Activated CD8-positive, alpha-beta memory T cell treated with anti-CD3 and anti-CD28 coated beads for 36 hours (primary cell): ENCODE measurements around the gene CKB. TPM values are rescaled to one million over a fixed set of nuclear protein-coding genes. Genes with fewer than 3 reads are reported as not detected.
"Not testable (repeated sequence)": the region's sequence is repeated elsewhere in the genome, so short reads cannot be mapped to it uniquely, and the experiment has no call there.

ENCODE experiments used
- CTCF ChIA-PET: fragments of 350-600 bp; sonication (Branson Sonifier 250); formaldehyde crosslinking; loops from one replicate; lab custom pipeline; 2021; ENCODE audit warnings: antibody characterized with exemption; lab: Charles Lee
- POLR2A ChIA-PET: fragments of 350-600 bp; sonication (Branson Sonifier 250); formaldehyde crosslinking; loops from one replicate; lab custom pipeline; 2021; ENCODE audit warnings: antibody characterized with exemption; lab: Charles Lee
- total RNA-seq, 2 experiments: library from RNA; stranded (reverse); gene quantifications; one replicate each; pipeline ENCODE4 v1.2.3, GENCODE V29; 2021

CKB gene
- total RNA-seq, 2 experiments from 2014 or later = 1.7 to 3.0 TPM

- POLR2A ChIA-PET = interaction anchor here (1.4 kb wide), 1 partner anchor 28 kb away, joined by 3 read pairs; no protein-coding TSS in a partner anchor
Measured at GRCh38 chr14:103531421-103532215, 9.0 kb upstream of the CKB start.

GRCh38 chr14:103530831-103531230 is 8.2 kb upstream of the CKB start:
- ChIA-PET POLR2A (interaction anchor here (1.4 kb wide), 1 partner anchor 28 kb away, joined by 3 read pairs; no protein-coding TSS in a partner anchor), CTCF (interaction anchor here (1.3 to 6.9 kb wide), 3 partner anchors 11 to 31 kb away, joined by 6 to 38 read pairs (median 7); no protein-coding TSS in a partner anchor)

More at GRCh38 chr14:103531421-103532215, 9.0 kb upstream of the CKB start:
- CTCF ChIA-PET = interaction anchor here (0.8 to 6.9 kb wide), 3 partner anchors 12 to 15 kb away, joined by 3 to 38 read pairs (median 3); no protein-coding TSS in a partner anchor

- ChIA-PET POLR2A (interaction anchor here (0.6 to 1.4 kb wide), 2 partner anchors 29 to 210 kb away, joined by 3 read pairs; no protein-coding TSS in a partner anchor), CTCF (interaction anchor here (1.1 to 6.9 kb wide), 5 partner anchors 8 to 31 kb away, joined by 3 to 38 read pairs (median 6); no protein-coding TSS in a partner anchor)
Measured at GRCh38 chr14:103530390-103530789, 7.8 kb upstream of the CKB start.

GRCh38 chr14:103529383-103530365 is 7.0 kb upstream of the CKB start:
- ChIA-PET POLR2A (interaction anchor here (0.6 to 1.4 kb wide), 3 partner anchors 9 to 209 kb away, joined by 3 read pairs; no protein-coding TSS in a partner anchor), CTCF (interaction anchor here (1.1 to 6.9 kb wide), 6 partner anchors 9 to 30 kb away, joined by 3 to 38 read pairs (median 6); no protein-coding TSS in a partner anchor)

GRCh38 chr14:103528587-103529382 is 6.2 kb upstream of the CKB start, which contains the start of gene TRMT61A:
Gene TRMT61A, plus strand, starts transcription at chr14:103529196. Its CDS starts 783 bp downstream, at chr14:103529979.
- POLR2A ChIA-PET = interaction anchor here (1.0 to 1.1 kb wide), 2 partner anchors 8 to 10 kb away, joined by 3 read pairs; no protein-coding TSS in a partner anchor

GRCh38 chr14:103528146-103528586 is 5.5 kb upstream of the CKB start:
- ChIA-PET CTCF (interaction anchor here (2.6 to 6.9 kb wide), 2 partner anchors 8 to 19 kb away, joined by 12 to 38 read pairs; no protein-coding TSS in a partner anchor), POLR2A (interaction anchor here (0.5 to 1.1 kb wide), 3 partner anchors 11 to 319 kb away, joined by 3 to 7 read pairs (median 5); partner anchors contain the start of gene PPP1R13B)

More at GRCh38 chr14:103528587-103529382, 6.2 kb upstream of the CKB start, which contains the start of gene TRMT61A:
- CTCF ChIA-PET = interaction anchor here (1.7 to 6.9 kb wide), 3 partner anchors 9 to 29 kb away, joined by 6 to 38 read pairs (median 12); no protein-coding TSS in a partner anchor

- POLR2A ChIA-PET = interaction anchor here (0.5 to 1.1 kb wide), 3 partner anchors 11 to 320 kb away, joined by 3 to 7 read pairs (median 5); partner anchors contain the start of gene PPP1R13B
Measured at GRCh38 chr14:103527408-103528145, 4.9 kb upstream of the CKB start.

GRCh38 chr14:103526914-103527248 is 4.3 kb upstream of the CKB start:
- POLR2A ChIA-PET = no interaction called here
- CTCF ChIA-PET = interaction anchor here (2.6 kb wide), 1 partner anchor 20 kb away, joined by 12 read pairs; no protein-coding TSS in a partner anchor

More at GRCh38 chr14:103527408-103528145, 4.9 kb upstream of the CKB start:
- CTCF ChIA-PET = interaction anchor here (2.6 to 6.9 kb wide), 2 partner anchors 8 to 20 kb away, joined by 12 to 38 read pairs; no protein-coding TSS in a partner anchor

GRCh38 chr14:103526247-103526913 is 3.8 kb upstream of the CKB start:
- ChIA-PET CTCF (interaction anchor here (2.6 kb wide), 1 partner anchor 21 kb away, joined by 12 read pairs; no protein-coding TSS in a partner anchor), POLR2A (no interaction called here)

GRCh38 chr14:103525430-103526246 is 3.0 kb upstream of the CKB start:
- POLR2A ChIA-PET, CTCF ChIA-PET: not testable (repeated sequence)

- ChIA-PET CTCF (no interaction called here), POLR2A (no interaction called here)
Measured at GRCh38 chr14:103524002-103524935, 1.6 kb upstream of the CKB start.

GRCh38 chr14:103523575-103523954 is 935 bp upstream of the CKB start:
- ChIA-PET CTCF (interaction anchor here (1.3 kb wide), 1 partner anchor 38 kb away, joined by 4 read pairs; no protein-coding TSS in a partner anchor), POLR2A (no interaction called here)

GRCh38 chr14:103521951-103522563 is 573 bp downstream of the CKB start:
- ChIA-PET CTCF (interaction anchor here (1.2 to 1.7 kb wide), 3 partner anchors 12 to 39 kb away, joined by 4 to 5 read pairs (median 4); no protein-coding TSS in a partner anchor), POLR2A (interaction anchor here (0.6 kb wide), 1 partner anchor 196 kb away, joined by 5 read pairs; no protein-coding TSS in a partner anchor)
